WTC11 (cell line): ENCODE data around the gene ABCC11. TPM values are rescaled to one million over a fixed set of nuclear protein-coding genes. Genes with fewer than 3 reads are reported as not detected.

Source experiments
- ATAC-seq: fragments of 200-7000 bp; cut with Tn5 transposase; 2 replicates; pipeline ENCODE4 v1.10.0; 2021; ENCODE audit warnings: mild to moderate bottlenecking, moderate library complexity
- CTCF ChIA-PET: fragments of 300-600 bp; sonication (Branson Sonifier 250); formaldehyde crosslinking; loops from one replicate; lab custom pipeline; 2021; ENCODE audit warnings: antibody characterized with exemption; lab: Charles Lee
- POLR2A ChIA-PET: fragments of 350-600 bp; sonication (Branson Sonifier 250); formaldehyde crosslinking; loops from one replicate; lab custom pipeline; 2021; ENCODE audit warnings: antibody characterized with exemption; lab: Charles Lee
- DNase-seq: peaks from one replicate; pipeline ENCODE4 v3.0.0; 2021; ENCODE audit warnings: low spot score
- H3K27ac Mint-ChIP-seq: 2 replicates; pipeline ENCODE4 v1.8.0; 2021; ENCODE audit warnings: mixed read lengths
- H3K27me3 Mint-ChIP-seq: 2 replicates; pipeline ENCODE4 v1.8.0; 2021; ENCODE audit warnings: low read depth, mild to moderate bottlenecking, moderate library complexity, mixed read lengths
- H3K36me3 Mint-ChIP-seq: 2 replicates; pipeline ENCODE4 v1.8.0; 2021; ENCODE audit warnings: mixed read lengths
- H3K4me1 Mint-ChIP-seq: 2 replicates; pipeline ENCODE4 v1.8.0; 2022; ENCODE audit warnings: mixed read lengths
- H3K4me3 Mint-ChIP-seq: 2 replicates; pipeline ENCODE4 v1.8.0; 2021; ENCODE audit warnings: mild to moderate bottlenecking, moderate library complexity, mixed read lengths
- H3K9me3 Mint-ChIP-seq: 2 replicates; pipeline ENCODE4 v1.8.0; 2021; ENCODE audit warnings: mixed read lengths
- ARID4B ChIP-seq: sonication (generic); formaldehyde crosslinking; IDR thresholded peaks from 2 replicates; pipeline ENCODE4 v1.8.0; 2023; ENCODE audit warnings: missing genetic modification reagents, mild to moderate bottlenecking, borderline replicate concordance
- ATF3 ChIP-seq: sonication (generic); formaldehyde crosslinking; conservative IDR thresholded peaks from 2 replicates; pipeline ENCODE4 v1.8.1; 2022; ENCODE audit warnings: mild to moderate bottlenecking, missing genetic modification reagents
- CREB1 ChIP-seq: sonication (generic); formaldehyde crosslinking; IDR thresholded peaks from 2 replicates; pipeline ENCODE4 v1.8.0; 2023; ENCODE audit warnings: mild to moderate bottlenecking, missing genetic modification reagents
- GTF2I ChIP-seq: fragments of 250-450 bp; sonication (Bioruptor Pico); conservative IDR thresholded peaks from 2 replicates; pipeline ENCODE4 v1.4.0; 2021; ENCODE audit warnings: mild to moderate bottlenecking
- JAZF1 ChIP-seq: fragments of 250-450 bp; sonication (Bioruptor Pico); IDR thresholded peaks from 2 replicates; pipeline ENCODE4 v1.9.0; 2021; ENCODE audit warnings: moderate library complexity, mild to moderate bottlenecking, inconsistent platforms
- TEAD1 ChIP-seq: sonication (generic); formaldehyde crosslinking; IDR thresholded peaks from 2 replicates; pipeline ENCODE4 v1.8.0; 2022; ENCODE audit warnings: mild to moderate bottlenecking, missing genetic modification reagents
- ZNF121 ChIP-seq: sonication (generic); formaldehyde crosslinking; IDR thresholded peaks from 2 replicates; pipeline ENCODE4 v1.8.0; 2023; ENCODE audit warnings: missing genetic modification reagents
- ZNF232 ChIP-seq: sonication (generic); formaldehyde crosslinking; IDR thresholded peaks from 2 replicates; pipeline ENCODE4 v1.8.0; 2022; ENCODE audit warnings: mild to moderate bottlenecking, missing genetic modification reagents
- ZNF396 ChIP-seq: fragments of 250-450 bp; sonication (Bioruptor Pico); IDR thresholded peaks from 2 replicates; pipeline ENCODE4 v1.8.0; 2021; ENCODE audit warnings: mild to moderate bottlenecking, moderate library complexity, borderline replicate concordance
- ZNF512 ChIP-seq: sonication (generic); formaldehyde crosslinking; IDR thresholded peaks from 2 replicates; pipeline ENCODE4 v1.8.1; 2022; ENCODE audit warnings: missing genetic modification reagents, borderline replicate concordance
- total RNA-seq: library from RNA; stranded (reverse); gene quantifications from 3 replicates; pipeline ENCODE4 v1.2.3, GENCODE V29; 2021
- TF ChIP-seq, protein P1 (sequence below): sonication (generic); formaldehyde crosslinking; IDR thresholded peaks from 2 replicates; pipeline ENCODE4 v1.8.1; 2023; ENCODE audit warnings: mild to moderate bottlenecking, missing genetic modification reagents
- TF ChIP-seq, protein P2 (sequence below): sonication (generic); formaldehyde crosslinking; IDR thresholded peaks from 2 replicates; pipeline ENCODE4 v1.8.1; 2022; ENCODE audit warnings: mild to moderate bottlenecking, missing genetic modification reagents, moderate library complexity, borderline replicate concordance
- TF ChIP-seq, protein P3 (sequence below): fragments of 250-450 bp; sonication (Bioruptor Pico); IDR thresholded peaks from 2 replicates; pipeline ENCODE4 v1.9.0; 2021; ENCODE audit warnings: mild to moderate bottlenecking
- TF ChIP-seq, protein P4 (sequence below): sonication (generic); formaldehyde crosslinking; IDR thresholded peaks from 2 replicates; pipeline ENCODE4 v1.8.1; 2022; ENCODE audit warnings: low read depth, missing genetic modification reagents, borderline replicate concordance
- TF ChIP-seq, protein P5 (sequence below): fragments of 250-450 bp; sonication (Bioruptor Pico); conservative IDR thresholded peaks from 2 replicates; pipeline ENCODE4 v1.9.0; 2021; ENCODE audit warnings: mild to moderate bottlenecking

Gene ABCC11
- total RNA-seq, 1 experiment from 2014 or later, result not detected

- TF ChIP-seq ZNF512 (CRISPR knock-in tag) (no peak), ZNF396 (CRISPR knock-in tag) (no peak), ATF3 (CRISPR knock-in tag) (no peak)
These were observed 37.6 kb upstream of the ABCC11 start (continued) for GRCh38 chr16:48284772-48285409.

DNA sequence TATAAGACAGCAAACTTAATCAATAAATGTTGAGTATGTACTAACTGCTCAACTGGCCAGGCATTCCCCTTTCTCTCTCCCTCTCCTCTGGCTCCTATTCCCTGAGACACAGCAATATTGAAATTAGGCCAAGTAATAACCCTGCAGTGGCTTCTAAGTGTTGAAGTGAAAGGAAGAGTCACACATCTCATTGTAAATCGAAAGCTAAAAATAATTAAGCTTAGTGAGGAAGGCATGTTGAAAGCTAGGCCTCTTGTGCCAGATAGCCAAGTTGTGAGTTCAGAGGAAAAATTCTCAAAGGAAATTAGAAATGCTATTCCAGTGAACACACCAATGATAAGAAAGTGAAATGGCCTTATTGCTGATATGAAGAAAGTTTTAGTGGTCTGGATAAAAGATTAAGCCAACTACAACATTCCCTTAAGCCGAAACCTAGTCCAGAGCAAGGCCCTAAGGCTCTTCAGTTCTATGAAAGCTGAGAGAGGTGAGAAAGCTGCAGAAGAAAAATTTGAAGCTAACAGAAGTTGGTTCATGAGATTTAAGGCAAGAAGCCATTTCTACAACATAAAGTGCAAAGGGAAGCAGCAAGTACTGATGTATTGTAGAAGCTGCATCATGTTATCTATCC lies 35.4 kb upstream of the ABCC11 start:
- DNase-seq (no peak), ATAC-seq (no peak)
- Mint-ChIP-seq H3K4me3 (no peak overlapping the region), H3K9me3 (peaks cover 20% of the 10 kb centered on the region), H3K27me3 (no peaks in the 10 kb centered on the region), H3K4me1 (peaks cover 27% of the 10 kb centered on the region), H3K36me3 (peaks cover 29% of the 10 kb centered on the region), H3K27ac (no peak overlapping the region)
- no peak for TF ChIP-seq JAZF1 (CRISPR knock-in tag)
- no peak for TF ChIP-seq ZNF121
- TF ChIP-seq ARID4B, result no peak
- CTCF ChIA-PET, result interaction anchor here (0.9 to 1.2 kb wide), 2 partner anchors 51 to 347 kb away, joined by 3 read pairs; no protein-coding TSS in a partner anchor
- POLR2A ChIA-PET, result no interaction called here

- Mint-ChIP-seq H3K27me3 (no peaks in the 10 kb centered on the region), H3K9me3 (0 out of 2 replicates have a peak, but pooled peaks cover under 1% of the 10 kb centered on the region), H3K36me3 (peaks cover 13% of the 10 kb centered on the region), H3K4me1 (peaks cover 42% of the 10 kb centered on the region), H3K4me3 (no peak overlapping the region), H3K27ac (no peak overlapping the region)
- ChIA-PET POLR2A (no interaction called here), CTCF (interaction anchor here (1.7 kb wide), 1 partner anchor 350 kb away, joined by 5 read pairs; no protein-coding TSS in a partner anchor)
- DNase-seq (no peak), ATAC-seq (no peak)
- TF ChIP-seq, protein P1, sequence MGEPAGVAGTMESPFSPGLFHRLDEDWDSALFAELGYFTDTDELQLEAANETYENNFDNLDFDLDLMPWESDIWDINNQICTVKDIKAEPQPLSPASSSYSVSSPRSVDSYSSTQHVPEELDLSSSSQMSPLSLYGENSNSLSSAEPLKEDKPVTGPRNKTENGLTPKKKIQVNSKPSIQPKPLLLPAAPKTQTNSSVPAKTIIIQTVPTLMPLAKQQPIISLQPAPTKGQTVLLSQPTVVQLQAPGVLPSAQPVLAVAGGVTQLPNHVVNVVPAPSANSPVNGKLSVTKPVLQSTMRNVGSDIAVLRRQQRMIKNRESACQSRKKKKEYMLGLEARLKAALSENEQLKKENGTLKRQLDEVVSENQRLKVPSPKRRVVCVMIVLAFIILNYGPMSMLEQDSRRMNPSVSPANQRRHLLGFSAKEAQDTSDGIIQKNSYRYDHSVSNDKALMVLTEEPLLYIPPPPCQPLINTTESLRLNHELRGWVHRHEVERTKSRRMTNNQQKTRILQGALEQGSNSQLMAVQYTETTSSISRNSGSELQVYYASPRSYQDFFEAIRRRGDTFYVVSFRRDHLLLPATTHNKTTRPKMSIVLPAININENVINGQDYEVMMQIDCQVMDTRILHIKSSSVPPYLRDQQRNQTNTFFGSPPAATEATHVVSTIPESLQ, result no peak
- TF ChIP-seq, protein P2, sequence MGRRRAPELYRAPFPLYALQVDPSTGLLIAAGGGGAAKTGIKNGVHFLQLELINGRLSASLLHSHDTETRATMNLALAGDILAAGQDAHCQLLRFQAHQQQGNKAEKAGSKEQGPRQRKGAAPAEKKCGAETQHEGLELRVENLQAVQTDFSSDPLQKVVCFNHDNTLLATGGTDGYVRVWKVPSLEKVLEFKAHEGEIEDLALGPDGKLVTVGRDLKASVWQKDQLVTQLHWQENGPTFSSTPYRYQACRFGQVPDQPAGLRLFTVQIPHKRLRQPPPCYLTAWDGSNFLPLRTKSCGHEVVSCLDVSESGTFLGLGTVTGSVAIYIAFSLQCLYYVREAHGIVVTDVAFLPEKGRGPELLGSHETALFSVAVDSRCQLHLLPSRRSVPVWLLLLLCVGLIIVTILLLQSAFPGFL (CRISPR knock-in tag), result no peak
- TF ChIP-seq GTF2I (CRISPR knock-in tag), result no peak
- TF ChIP-seq, protein P3, sequence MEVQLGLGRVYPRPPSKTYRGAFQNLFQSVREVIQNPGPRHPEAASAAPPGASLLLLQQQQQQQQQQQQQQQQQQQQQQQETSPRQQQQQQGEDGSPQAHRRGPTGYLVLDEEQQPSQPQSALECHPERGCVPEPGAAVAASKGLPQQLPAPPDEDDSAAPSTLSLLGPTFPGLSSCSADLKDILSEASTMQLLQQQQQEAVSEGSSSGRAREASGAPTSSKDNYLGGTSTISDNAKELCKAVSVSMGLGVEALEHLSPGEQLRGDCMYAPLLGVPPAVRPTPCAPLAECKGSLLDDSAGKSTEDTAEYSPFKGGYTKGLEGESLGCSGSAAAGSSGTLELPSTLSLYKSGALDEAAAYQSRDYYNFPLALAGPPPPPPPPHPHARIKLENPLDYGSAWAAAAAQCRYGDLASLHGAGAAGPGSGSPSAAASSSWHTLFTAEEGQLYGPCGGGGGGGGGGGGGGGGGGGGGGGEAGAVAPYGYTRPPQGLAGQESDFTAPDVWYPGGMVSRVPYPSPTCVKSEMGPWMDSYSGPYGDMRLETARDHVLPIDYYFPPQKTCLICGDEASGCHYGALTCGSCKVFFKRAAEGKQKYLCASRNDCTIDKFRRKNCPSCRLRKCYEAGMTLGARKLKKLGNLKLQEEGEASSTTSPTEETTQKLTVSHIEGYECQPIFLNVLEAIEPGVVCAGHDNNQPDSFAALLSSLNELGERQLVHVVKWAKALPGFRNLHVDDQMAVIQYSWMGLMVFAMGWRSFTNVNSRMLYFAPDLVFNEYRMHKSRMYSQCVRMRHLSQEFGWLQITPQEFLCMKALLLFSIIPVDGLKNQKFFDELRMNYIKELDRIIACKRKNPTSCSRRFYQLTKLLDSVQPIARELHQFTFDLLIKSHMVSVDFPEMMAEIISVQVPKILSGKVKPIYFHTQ, result no peak
- no peak for TF ChIP-seq TEAD1
- TF ChIP-seq CREB1, result no peak
- no peak for TF ChIP-seq ZNF232 (CRISPR knock-in tag)
- TF ChIP-seq, protein P4, sequence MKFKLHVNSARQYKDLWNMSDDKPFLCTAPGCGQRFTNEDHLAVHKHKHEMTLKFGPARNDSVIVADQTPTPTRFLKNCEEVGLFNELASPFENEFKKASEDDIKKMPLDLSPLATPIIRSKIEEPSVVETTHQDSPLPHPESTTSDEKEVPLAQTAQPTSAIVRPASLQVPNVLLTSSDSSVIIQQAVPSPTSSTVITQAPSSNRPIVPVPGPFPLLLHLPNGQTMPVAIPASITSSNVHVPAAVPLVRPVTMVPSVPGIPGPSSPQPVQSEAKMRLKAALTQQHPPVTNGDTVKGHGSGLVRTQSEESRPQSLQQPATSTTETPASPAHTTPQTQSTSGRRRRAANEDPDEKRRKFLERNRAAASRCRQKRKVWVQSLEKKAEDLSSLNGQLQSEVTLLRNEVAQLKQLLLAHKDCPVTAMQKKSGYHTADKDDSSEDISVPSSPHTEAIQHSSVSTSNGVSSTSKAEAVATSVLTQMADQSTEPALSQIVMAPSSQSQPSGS, result no peak
- TF ChIP-seq, protein P5, sequence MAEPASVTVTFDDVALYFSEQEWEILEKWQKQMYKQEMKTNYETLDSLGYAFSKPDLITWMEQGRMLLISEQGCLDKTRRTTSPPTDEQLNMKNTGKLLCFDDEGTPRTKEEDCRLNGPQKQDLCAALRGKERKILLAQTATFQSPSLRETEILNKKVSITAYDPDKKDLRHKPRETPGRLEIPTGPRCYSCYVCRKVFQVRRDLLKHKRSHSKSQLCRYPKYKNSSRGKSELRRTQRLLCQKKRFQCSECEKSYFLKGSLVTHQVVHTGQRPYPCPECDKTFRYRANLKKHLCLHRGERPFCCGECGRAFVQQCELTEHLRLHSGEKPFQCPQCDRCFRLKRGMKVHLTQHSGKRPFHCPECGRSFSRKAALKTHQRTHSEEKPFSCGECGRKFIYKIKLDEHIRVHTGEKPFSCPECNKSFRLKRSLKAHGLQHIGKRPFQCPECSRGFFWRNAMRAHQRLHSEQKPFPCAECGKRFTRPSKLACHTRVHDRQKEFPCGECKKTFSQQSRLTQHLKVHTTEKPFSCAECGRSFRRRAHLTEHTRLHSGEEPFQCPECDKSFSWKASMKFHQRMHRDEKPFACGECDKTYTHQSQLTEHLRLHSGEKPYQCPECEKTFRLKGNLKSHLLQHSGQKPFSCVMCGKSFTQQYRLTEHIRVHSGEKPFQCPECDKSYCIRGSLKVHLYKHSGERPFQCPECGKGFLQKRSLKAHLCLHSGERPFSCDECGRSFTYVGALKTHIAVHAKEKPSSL (CRISPR knock-in tag), result no peak
These were observed 33.2 kb upstream of the ABCC11 start for GRCh38 chr16:48280546-48280945.
